ENCODE measurements around the gene PCSK4. TPM values are rescaled to one million over a fixed set of nuclear protein-coding genes. Genes with fewer than 3 reads are reported as not detected.

The PCSK4 gene
- total RNA-seq, 2 experiments from 2014 or later: 1.5 to 2.7 TPM

DNA sequence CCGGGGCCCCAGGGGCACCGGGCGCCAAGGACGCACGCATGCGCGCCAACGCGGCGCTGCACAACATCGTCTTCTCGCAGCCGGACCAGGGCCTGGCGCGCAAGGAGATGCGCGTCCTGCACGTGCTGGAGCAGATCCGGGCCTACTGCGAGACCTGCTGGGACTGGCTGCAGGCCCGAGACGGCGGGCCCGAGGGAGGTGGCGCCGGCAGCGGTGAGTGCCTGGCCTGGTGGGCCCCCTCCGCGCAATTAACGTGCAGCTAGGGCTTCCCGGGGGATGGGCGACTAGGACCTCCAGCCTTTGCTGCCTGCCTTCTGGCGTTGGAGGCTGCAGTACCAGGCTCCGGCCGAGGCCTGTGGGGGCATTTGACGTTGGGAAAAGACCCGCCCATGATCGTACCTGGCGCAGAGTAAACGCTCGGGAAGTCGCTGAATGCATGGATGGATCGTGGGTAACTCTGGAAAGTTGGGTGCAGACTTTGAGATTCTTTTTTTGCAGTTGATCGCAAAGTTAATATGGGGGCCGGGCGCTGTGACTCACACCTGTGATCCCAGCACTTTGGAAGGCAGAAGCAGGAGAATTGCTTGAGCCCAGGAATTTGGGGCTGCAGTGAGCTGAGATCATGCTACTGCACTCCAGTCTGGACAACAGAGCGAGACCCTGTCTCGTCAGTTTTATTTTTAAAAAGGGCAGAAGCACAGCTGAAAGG, 33.0 kb downstream of the PCSK4 start:
- DNase-seq: no peak
- no peaks in the 10 kb centered on the region for H3K9me3 Mint-ChIP-seq
- intact Hi-C loops (cut with micrococcal nuclease): loop anchor here (5.0 to 10.0 kb wide), 2 partner anchors 35 to 308 kb away; partner anchors contain the start of genes PCSK4 and REEP6
- H3K36me3 Mint-ChIP-seq: no peaks in the 10 kb centered on the region
- H3K4me3 Mint-ChIP-seq: no peak overlapping the region
- ChIA-PET CTCF (interaction anchor here (1.5 kb wide), 1 partner anchor 13 kb away, joined by 9 read pairs; no protein-coding TSS in a partner anchor), POLR2A (no interaction called here)
- H3K27ac Mint-ChIP-seq: no peak overlapping the region
- peaks cover 23% of the 10 kb centered on the region for H3K4me1 Mint-ChIP-seq (ENCODE audit: low read depth)
- peaks cover 40% of the 10 kb centered on the region for H3K27me3 Mint-ChIP-seq

- Mint-ChIP-seq H3K27me3 (peaks cover 46% of the 10 kb centered on the region), H3K27ac (no peak overlapping the region), H3K36me3 (no peaks in the 10 kb centered on the region), H3K4me3 (no peak overlapping the region), H3K9me3 (no peaks in the 10 kb centered on the region), H3K4me1 (ENCODE audit: low read depth) (peaks cover 23% of the 10 kb centered on the region)
- CTCF ChIA-PET: interaction anchor here (0.6 to 1.2 kb wide), 3 partner anchors 11 to 370 kb away, joined by 3 to 7 read pairs (median 3); no protein-coding TSS in a partner anchor
- no peak for DNase-seq
- POLR2A ChIA-PET: interaction anchor here (1.7 kb wide), 1 partner anchor 16 kb away, joined by 7 read pairs; no protein-coding TSS in a partner anchor
- intact Hi-C loops (cut with micrococcal nuclease): loop anchor here (5.0 to 10.0 kb wide), 2 partner anchors 36 to 308 kb away; partner anchors contain the start of genes PCSK4 and REEP6
Measured at GRCh38 chr19:1456121-1456900, 33.8 kb downstream of the PCSK4 start.

GRCh38 chr19:1455336-1456120, 34.6 kb downstream of the PCSK4 start:
- H3K27me3 Mint-ChIP-seq: peaks cover 54% of the 10 kb centered on the region
- CTCF ChIA-PET: interaction anchor here (0.6 to 2.4 kb wide), 6 partner anchors 10 to 555 kb away, joined by 3 to 14 read pairs (median 3); no protein-coding TSS in a partner anchor
- no peaks in the 10 kb centered on the region for H3K36me3 Mint-ChIP-seq
- H3K4me1 Mint-ChIP-seq (ENCODE audit: low read depth): peaks cover 25% of the 10 kb centered on the region
- no peaks in the 10 kb centered on the region for H3K9me3 Mint-ChIP-seq
- H3K27ac Mint-ChIP-seq: peak overlapping the region; percentile 8
- intact Hi-C loops (cut with micrococcal nuclease): loop anchor here (5.0 to 10.0 kb wide), 2 partner anchors 37 to 309 kb away; partner anchors contain the start of genes PCSK4 and REEP6
- POLR2A ChIA-PET: interaction anchor here (1.7 kb wide), 1 partner anchor 16 kb away, joined by 7 read pairs; no protein-coding TSS in a partner anchor
- no peak overlapping the region for H3K4me3 Mint-ChIP-seq
- peak; percentile 79 for DNase-seq

DNA sequence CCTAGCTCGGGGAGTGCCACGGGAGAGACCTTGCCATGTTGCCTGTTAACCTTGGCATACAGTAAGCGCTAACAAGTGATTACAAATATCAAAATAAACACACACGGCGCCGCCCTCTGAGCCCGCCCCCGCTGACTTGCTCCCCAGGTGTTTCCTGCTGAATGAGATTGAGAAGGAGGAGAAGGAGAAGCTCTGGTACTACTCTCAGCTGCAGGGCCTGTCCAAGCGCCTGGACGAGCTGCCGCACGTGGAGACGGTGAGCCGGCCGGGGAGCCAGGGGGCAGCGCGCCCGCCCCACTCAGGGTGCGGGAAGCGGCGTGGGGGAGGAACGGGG, 35.2 kb downstream of the PCSK4 start:
- CTCF ChIA-PET: interaction anchor here (0.6 to 2.4 kb wide), 4 partner anchors 10 to 556 kb away, joined by 3 to 14 read pairs (median 5); no protein-coding TSS in a partner anchor
- peaks cover 57% of the 10 kb centered on the region for H3K27me3 Mint-ChIP-seq
- H3K4me3 Mint-ChIP-seq: no peak overlapping the region
- no peaks in the 10 kb centered on the region for H3K9me3 Mint-ChIP-seq
- intact Hi-C loops (cut with micrococcal nuclease): loop anchor here (5.0 to 10.0 kb wide), 2 partner anchors 37 to 310 kb away; partner anchors contain the start of genes PCSK4 and REEP6
- POLR2A ChIA-PET: interaction anchor here (1.7 kb wide), 1 partner anchor 17 kb away, joined by 7 read pairs; no protein-coding TSS in a partner anchor
- no peaks in the 10 kb centered on the region for H3K36me3 Mint-ChIP-seq
- no peak for DNase-seq
- H3K27ac Mint-ChIP-seq: no peak overlapping the region
- peaks cover 25% of the 10 kb centered on the region for H3K4me1 Mint-ChIP-seq (ENCODE audit: low read depth)

DNA sequence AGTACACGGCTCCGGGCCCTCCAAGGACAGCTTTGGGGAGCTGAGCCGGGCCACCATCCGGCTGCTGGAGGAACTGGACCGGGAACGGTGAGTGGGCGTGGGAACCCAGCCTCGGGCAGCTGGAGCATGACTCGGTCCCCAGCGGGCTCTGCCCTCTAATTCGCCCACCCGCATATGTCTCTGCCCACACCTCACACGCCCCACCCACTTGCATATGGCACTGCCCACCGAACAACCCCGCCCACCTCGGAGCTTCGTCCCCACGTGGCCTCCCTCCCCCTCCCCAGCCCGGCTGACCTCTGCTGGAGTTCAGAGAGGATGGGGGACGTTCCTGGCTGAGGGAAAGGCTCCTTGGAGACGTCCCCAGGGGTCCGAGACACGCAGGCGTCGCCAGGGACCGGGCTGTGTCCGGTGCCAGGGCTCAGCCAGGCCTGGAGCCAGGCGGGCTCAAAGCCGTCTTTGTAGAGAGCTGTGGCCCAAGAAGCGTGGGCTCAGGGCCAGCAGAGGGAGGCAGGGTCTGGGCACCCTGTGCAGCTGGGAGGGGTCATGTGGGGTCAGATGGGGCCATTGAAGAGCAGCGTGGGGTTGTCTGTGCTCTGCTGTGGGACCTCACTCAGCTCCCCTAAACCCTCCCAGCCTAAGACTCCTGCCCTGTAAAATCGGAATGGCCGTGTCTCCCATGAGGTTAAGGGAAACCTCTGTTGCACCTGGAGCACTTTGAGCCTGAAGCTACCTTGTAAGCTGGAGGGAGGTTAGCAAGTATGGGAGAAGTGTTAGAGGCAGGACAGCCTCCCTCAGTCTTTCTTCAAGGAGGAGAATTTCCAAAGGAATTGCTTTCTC, 36.4 kb downstream of the PCSK4 start:
- Mint-ChIP-seq H3K27ac (no peak overlapping the region), H3K4me1 (ENCODE audit: low read depth) (peaks cover 24% of the 10 kb centered on the region), H3K36me3 (no peaks in the 10 kb centered on the region), H3K9me3 (no peaks in the 10 kb centered on the region), H3K4me3 (no peak overlapping the region), H3K27me3 (peaks cover 60% of the 10 kb centered on the region)
- ChIA-PET POLR2A (no interaction called here), CTCF (interaction anchor here (0.7 to 2.4 kb wide), 3 partner anchors 8 to 18 kb away, joined by 3 to 14 read pairs (median 3); no protein-coding TSS in a partner anchor)
- no peak for DNase-seq
- intact Hi-C loops (cut with micrococcal nuclease): loop anchor here (10.0 kb wide), 1 partner anchor 311 kb away; no protein-coding TSS in a partner anchor

GRCh38 chr19:1452802-1453524, 37.2 kb downstream of the PCSK4 start:
- Mint-ChIP-seq H3K4me1 (ENCODE audit: low read depth) (peaks cover 21% of the 10 kb centered on the region), H3K27ac (no peak overlapping the region), H3K36me3 (no peaks in the 10 kb centered on the region), H3K27me3 (peaks cover 60% of the 10 kb centered on the region), H3K4me3 (no peak overlapping the region), H3K9me3 (no peaks in the 10 kb centered on the region)
- CTCF ChIA-PET: interaction anchor here (2.4 kb wide), 1 partner anchor 13 kb away, joined by 14 read pairs; no protein-coding TSS in a partner anchor
- intact Hi-C loops (cut with micrococcal nuclease): loop anchor here (10.0 kb wide), 1 partner anchor 312 kb away; no protein-coding TSS in a partner anchor
- DNase-seq: no peak
- POLR2A ChIA-PET: no interaction called here

GRCh38 chr19:1451916-1452801, 38.0 kb downstream of the PCSK4 start:
- Mint-ChIP-seq H3K9me3 (no peaks in the 10 kb centered on the region), H3K4me1 (ENCODE audit: low read depth) (peaks cover 21% of the 10 kb centered on the region), H3K27me3 (peaks cover 61% of the 10 kb centered on the region), H3K36me3 (no peaks in the 10 kb centered on the region), H3K4me3 (no peak overlapping the region), H3K27ac (no peak overlapping the region)
- POLR2A ChIA-PET: no interaction called here
- CTCF ChIA-PET: no interaction called here
- intact Hi-C loops (cut with micrococcal nuclease): loop anchor here (10.0 kb wide), 1 partner anchor 313 kb away; no protein-coding TSS in a partner anchor
- no peak for DNase-seq

- H3K27me3 Mint-ChIP-seq: peaks cover 59% of the 10 kb centered on the region
- intact Hi-C loops (cut with micrococcal nuclease): loop anchor here (10.0 kb wide), 1 partner anchor 314 kb away; no protein-coding TSS in a partner anchor
- no peak overlapping the region for H3K27ac Mint-ChIP-seq
- CTCF ChIA-PET: no interaction called here
- no peak for DNase-seq
- POLR2A ChIA-PET: no interaction called here
- no peaks in the 10 kb centered on the region for H3K36me3 Mint-ChIP-seq
- no peak overlapping the region for H3K4me3 Mint-ChIP-seq
- H3K4me1 Mint-ChIP-seq (ENCODE audit: low read depth): peaks cover 21% of the 10 kb centered on the region
- no peaks in the 10 kb centered on the region for H3K9me3 Mint-ChIP-seq
Measured at GRCh38 chr19:1450735-1451731, 39.1 kb downstream of the PCSK4 start.
